ENCODE data around the gene CHST8. TPM values are rescaled to one million over a fixed set of nuclear protein-coding genes. Genes with fewer than 3 reads are reported as not detected.
A peak's percentile ranks its signal among the peaks of the same experiment; 100 is the strongest.

CHST8 gene
- total and polyA plus RNA-seq, 5 donors from 2014 or later, result 0.27 TPM; not detected in 4

- H3K4me1 Mint-ChIP-seq, result no peaks in the 10 kb centered on the region
- H3K4me3 Mint-ChIP-seq, result no peak overlapping the region
- Histone ChIP-seq H3K4me1 (ENCODE audit: control insufficient read depth, insufficient read depth, low read length, poor library complexity, severe bottlenecking) (no peaks in the 10 kb centered on the region), H3K27me3 (ENCODE audit: control insufficient read depth, insufficient read depth, low read length) (no peaks in the 10 kb centered on the region), H3K36me3 (ENCODE audit: control insufficient read depth, insufficient read depth, low read length) (no peaks in the 10 kb centered on the region), H3K4me3 (ENCODE audit: low read depth, low read length) (no peak overlapping the region), H3K9me3 (ENCODE audit: control insufficient read depth in 2 of 2, low read length in 2 of 2) (no peaks in the 10 kb centered on the region), H3K27ac (ENCODE audit: insufficient read depth, low read length, poor library complexity, severe bottlenecking) (no peak overlapping the region)
- H3K9me3 Mint-ChIP-seq, result no peaks in the 10 kb centered on the region
- H3K27ac Mint-ChIP-seq, result no peak overlapping the region
- ATAC-seq (ENCODE audit: low read depth in 2 of 2) (no peak), DNase-seq (no peak)
- H3K27me3 Mint-ChIP-seq, result no peaks in the 10 kb centered on the region
- H3K36me3 Mint-ChIP-seq, result no peaks in the 10 kb centered on the region
Measured at GRCh38 chr19:33676999-33677665, 55.4 kb downstream of the CHST8 start.

- H3K4me1 Mint-ChIP-seq, result no peaks in the 10 kb centered on the region
- no peak for DNase-seq
- H3K36me3 Mint-ChIP-seq, result no peaks in the 10 kb centered on the region
- no peaks in the 10 kb centered on the region for H3K9me3 ChIP-seq (ENCODE audit: control insufficient read depth in 2 of 2, low read length in 2 of 2)
- H3K4me3 ChIP-seq (ENCODE audit: low read depth, low read length), result no peak overlapping the region
- no peaks in the 10 kb centered on the region for H3K4me1 ChIP-seq (ENCODE audit: control insufficient read depth, insufficient read depth, low read length, poor library complexity, severe bottlenecking)
- H3K9me3 Mint-ChIP-seq, result no peaks in the 10 kb centered on the region
- H3K4me3 Mint-ChIP-seq, result no peak overlapping the region
- H3K27me3 Mint-ChIP-seq, result no peaks in the 10 kb centered on the region
- H3K27ac ChIP-seq (ENCODE audit: insufficient read depth, low read length, poor library complexity, severe bottlenecking), result no peak overlapping the region
- no peak overlapping the region for H3K27ac Mint-ChIP-seq
- H3K36me3 ChIP-seq (ENCODE audit: control insufficient read depth, insufficient read depth, low read length), result no peaks in the 10 kb centered on the region
- no peak for ATAC-seq (ENCODE audit: low read depth in 2 of 2)
- H3K27me3 ChIP-seq (ENCODE audit: control insufficient read depth, insufficient read depth, low read length), result no peaks in the 10 kb centered on the region
Measured at GRCh38 chr19:33677745-33678426, 56.1 kb downstream of the CHST8 start.

- Mint-ChIP-seq H3K9me3 (no peaks in the 10 kb centered on the region), H3K27me3 (peaks cover 4% of the 10 kb centered on the region), H3K4me1 (no peaks in the 10 kb centered on the region), H3K4me3 (no peak overlapping the region), H3K27ac (no peak overlapping the region), H3K36me3 (no peaks in the 10 kb centered on the region)
- ATAC-seq (ENCODE audit: low read depth in 2 of 2), result no peak
- H3K4me1 ChIP-seq (ENCODE audit: control insufficient read depth, insufficient read depth, low read length, poor library complexity, severe bottlenecking), result no peaks in the 10 kb centered on the region
- no peak overlapping the region for H3K27ac ChIP-seq (ENCODE audit: insufficient read depth, low read length, poor library complexity, severe bottlenecking)
- DNase-seq, result no peak
- H3K9me3 ChIP-seq (ENCODE audit: control insufficient read depth in 2 of 2, low read length in 2 of 2), result no peaks in the 10 kb centered on the region
- H3K36me3 ChIP-seq (ENCODE audit: control insufficient read depth, insufficient read depth, low read length), result no peaks in the 10 kb centered on the region
- H3K4me3 ChIP-seq (ENCODE audit: low read depth, low read length), result no peak overlapping the region
- H3K27me3 ChIP-seq (ENCODE audit: control insufficient read depth, insufficient read depth, low read length), result no peaks in the 10 kb centered on the region
Measured at GRCh38 chr19:33678796-33679585, 57.2 kb downstream of the CHST8 start.

GRCh38 chr19:33679696-33680095, 57.9 kb downstream of the CHST8 start:
- no peak for DNase-seq
- Histone ChIP-seq H3K36me3 (ENCODE audit: control insufficient read depth, insufficient read depth, low read length) (no peaks in the 10 kb centered on the region), H3K27me3 (ENCODE audit: control insufficient read depth, insufficient read depth, low read length) (no peaks in the 10 kb centered on the region), H3K4me3 (ENCODE audit: low read depth, low read length) (no peak overlapping the region), H3K9me3 (ENCODE audit: control insufficient read depth in 2 of 2, low read length in 2 of 2) (no peaks in the 10 kb centered on the region), H3K27ac (ENCODE audit: insufficient read depth, low read length, poor library complexity, severe bottlenecking) (no peak overlapping the region), H3K4me1 (ENCODE audit: control insufficient read depth, insufficient read depth, low read length, poor library complexity, severe bottlenecking) (no peaks in the 10 kb centered on the region)
- Mint-ChIP-seq H3K27me3 (peaks cover 4% of the 10 kb centered on the region), H3K36me3 (no peaks in the 10 kb centered on the region), H3K9me3 (no peaks in the 10 kb centered on the region), H3K27ac (no peak overlapping the region), H3K4me3 (no peak overlapping the region), H3K4me1 (no peaks in the 10 kb centered on the region)
- ATAC-seq (ENCODE audit: low read depth in 2 of 2), result no peak

GRCh38 chr19:33681081-33681680, 59.4 kb downstream of the CHST8 start:
- no peaks in the 10 kb centered on the region for H3K36me3 Mint-ChIP-seq
- H3K4me1 ChIP-seq (ENCODE audit: control insufficient read depth, insufficient read depth, low read length, poor library complexity, severe bottlenecking), result no peaks in the 10 kb centered on the region
- peaks cover 4% of the 10 kb centered on the region for H3K27me3 Mint-ChIP-seq
- H3K27me3 ChIP-seq (ENCODE audit: control insufficient read depth, insufficient read depth, low read length), result no peaks in the 10 kb centered on the region
- no peaks in the 10 kb centered on the region for H3K4me1 Mint-ChIP-seq
- ATAC-seq (ENCODE audit: low read depth in 2 of 2), result no peak
- H3K27ac Mint-ChIP-seq, result no peak overlapping the region
- no peak for DNase-seq
- H3K4me3 ChIP-seq (ENCODE audit: low read depth, low read length), result no peak overlapping the region
- H3K36me3 ChIP-seq (ENCODE audit: control insufficient read depth, insufficient read depth, low read length), result no peaks in the 10 kb centered on the region
- H3K9me3 Mint-ChIP-seq, result no peaks in the 10 kb centered on the region
- no peak overlapping the region for H3K4me3 Mint-ChIP-seq
- no peak overlapping the region for H3K27ac ChIP-seq (ENCODE audit: insufficient read depth, low read length, poor library complexity, severe bottlenecking)
- H3K9me3 ChIP-seq (ENCODE audit: control insufficient read depth in 2 of 2, low read length in 2 of 2), result no peaks in the 10 kb centered on the region

GRCh38 chr19:33683881-33684537, 62.3 kb downstream of the CHST8 start:
- Histone ChIP-seq H3K27me3 (ENCODE audit: control insufficient read depth, insufficient read depth, low read length) (no peaks in the 10 kb centered on the region), H3K27ac (ENCODE audit: insufficient read depth, low read length, poor library complexity, severe bottlenecking) (no peak overlapping the region), H3K9me3 (ENCODE audit: control insufficient read depth in 2 of 2, low read length in 2 of 2) (no peaks in the 10 kb centered on the region), H3K4me3 (ENCODE audit: low read depth, low read length) (no peak overlapping the region), H3K36me3 (ENCODE audit: control insufficient read depth, insufficient read depth, low read length) (no peaks in the 10 kb centered on the region), H3K4me1 (ENCODE audit: control insufficient read depth, insufficient read depth, low read length, poor library complexity, severe bottlenecking) (no peaks in the 10 kb centered on the region)
- ATAC-seq (ENCODE audit: low read depth in 2 of 2), result no peak
- no peak overlapping the region for H3K27ac Mint-ChIP-seq
- no peak overlapping the region for H3K4me3 Mint-ChIP-seq
- no peaks in the 10 kb centered on the region for H3K9me3 Mint-ChIP-seq
- no peaks in the 10 kb centered on the region for H3K4me1 Mint-ChIP-seq
- no peaks in the 10 kb centered on the region for H3K36me3 Mint-ChIP-seq
- peak in 1 of 3 donors; percentile 1 for DNase-seq
- H3K27me3 Mint-ChIP-seq, result peaks cover 4% of the 10 kb centered on the region

- Histone ChIP-seq H3K4me3 (ENCODE audit: low read depth, low read length) (no peak overlapping the region), H3K27ac (ENCODE audit: insufficient read depth, low read length, poor library complexity, severe bottlenecking) (no peak overlapping the region), H3K4me1 (ENCODE audit: control insufficient read depth, insufficient read depth, low read length, poor library complexity, severe bottlenecking) (no peaks in the 10 kb centered on the region), H3K27me3 (ENCODE audit: control insufficient read depth, insufficient read depth, low read length) (no peaks in the 10 kb centered on the region), H3K36me3 (ENCODE audit: control insufficient read depth, insufficient read depth, low read length) (no peaks in the 10 kb centered on the region), H3K9me3 (ENCODE audit: control insufficient read depth in 2 of 2, low read length in 2 of 2) (no peaks in the 10 kb centered on the region)
- Mint-ChIP-seq H3K4me1 (no peaks in the 10 kb centered on the region), H3K36me3 (no peaks in the 10 kb centered on the region), H3K9me3 (no peaks in the 10 kb centered on the region), H3K4me3 (no peak overlapping the region), H3K27ac (no peak overlapping the region), H3K27me3 (peaks cover 4% of the 10 kb centered on the region)
- ATAC-seq (ENCODE audit: low read depth in 2 of 2) (no peak), DNase-seq (no peak)
Measured at GRCh38 chr19:33684538-33685232, 62.9 kb downstream of the CHST8 start.

Data from CD4-positive, CD25-positive, alpha-beta regulatory T cell (primary cell).